ENCODE measurements around the gene SBF2. TPM values are rescaled to one million over a fixed set of nuclear protein-coding genes. Genes with fewer than 3 reads are reported as not detected.
A peak's percentile ranks its signal among the peaks of the same experiment; 100 is the strongest.

Gene SBF2
- total RNA-seq, 2 donors from 2014 or later, result 53.8 to 60.8 TPM

GRCh38 chr11:9753021-9753420 lies 541.0 kb downstream of the SBF2 start:
- peaks cover 18% of the 10 kb centered on the region for H3K36me3 ChIP-seq
- H3K4me1 ChIP-seq (ENCODE audit: control insufficient read depth in 1 of 2, low read depth in 2 of 2), result peaks cover 0 to 12% of the 10 kb centered on the region in 2 donors
- H3K4me3 ChIP-seq, result no peak overlapping the region
- no peak for TF ChIP-seq CTCF (IDR thresholded peaks at IDR 0.05)
- H3K27ac ChIP-seq, result no peak overlapping the region
- DNase-seq (ENCODE audit: low spot score), result no peak
- no peaks in the 10 kb centered on the region for H3K27me3 ChIP-seq (replicated peaks; ENCODE audit: insufficient read depth)
- no peak for ATAC-seq (ENCODE audit: insufficient number of reproducible peaks, low FRiP score, low read depth)
- no peaks in the 10 kb centered on the region for H3K9me3 ChIP-seq

- Histone ChIP-seq H3K27me3 (replicated peaks; ENCODE audit: insufficient read depth) (no peaks in the 10 kb centered on the region), H3K4me3 (no peak overlapping the region), H3K9me3 (no peaks in the 10 kb centered on the region), H3K36me3 (peaks cover 18% of the 10 kb centered on the region), H3K27ac (no peak overlapping the region), H3K4me1 (ENCODE audit: control insufficient read depth in 1 of 2, low read depth in 2 of 2) (peaks cover 0 to 15% of the 10 kb centered on the region in 2 donors)
- no peak for DNase-seq (ENCODE audit: low spot score)
- no peak for TF ChIP-seq CTCF (IDR thresholded peaks at IDR 0.05)
- ATAC-seq (ENCODE audit: insufficient number of reproducible peaks, low FRiP score, low read depth), result no peak
Observed at GRCh38 chr11:9752091-9752490, 541.9 kb downstream of the SBF2 start.

- Histone ChIP-seq H3K4me1 (ENCODE audit: control insufficient read depth in 1 of 2, low read depth in 2 of 2) (peaks cover 0 to 15% of the 10 kb centered on the region in 2 donors), H3K9me3 (no peaks in the 10 kb centered on the region), H3K4me3 (no peak overlapping the region), H3K27me3 (replicated peaks; ENCODE audit: insufficient read depth) (no peaks in the 10 kb centered on the region), H3K27ac (no peak overlapping the region), H3K36me3 (peaks cover 24% of the 10 kb centered on the region)
- ATAC-seq (ENCODE audit: insufficient number of reproducible peaks, low FRiP score, low read depth) (no peak), DNase-seq (ENCODE audit: low spot score) (no peak)
- no peak for TF ChIP-seq CTCF (IDR thresholded peaks at IDR 0.05)
Observed at GRCh38 chr11:9750551-9750950, 543.5 kb downstream of the SBF2 start.

GRCh38 chr11:9748361-9748970 lies 545.6 kb downstream of the SBF2 start:
- ATAC-seq (ENCODE audit: insufficient number of reproducible peaks, low FRiP score, low read depth) (no peak), DNase-seq (ENCODE audit: low spot score) (no peak)
- TF ChIP-seq CTCF (IDR thresholded peaks at IDR 0.05), result peak; percentile 68
- Histone ChIP-seq H3K9me3 (no peaks in the 10 kb centered on the region), H3K36me3 (peaks cover 24% of the 10 kb centered on the region), H3K27ac (peak overlapping the region in 1 of 2 donors; percentile 27), H3K4me3 (no peak overlapping the region), H3K27me3 (replicated peaks; ENCODE audit: insufficient read depth) (no peaks in the 10 kb centered on the region), H3K4me1 (ENCODE audit: control insufficient read depth in 1 of 2, low read depth in 2 of 2) (peaks cover 0 to 21% of the 10 kb centered on the region in 2 donors)

- Histone ChIP-seq H3K27ac (peak overlapping the region in 1 of 2 donors; percentile 27), H3K36me3 (peaks cover 24% of the 10 kb centered on the region), H3K9me3 (no peaks in the 10 kb centered on the region), H3K27me3 (replicated peaks; ENCODE audit: insufficient read depth) (no peaks in the 10 kb centered on the region), H3K4me1 (ENCODE audit: control insufficient read depth in 1 of 2, low read depth in 2 of 2) (peaks cover 0 to 21% of the 10 kb centered on the region in 2 donors), H3K4me3 (no peak overlapping the region)
- DNase-seq (ENCODE audit: low spot score), result no peak
- no peak for ATAC-seq (ENCODE audit: insufficient number of reproducible peaks, low FRiP score, low read depth)
- no peak for TF ChIP-seq CTCF (IDR thresholded peaks at IDR 0.05)
Observed at GRCh38 chr11:9747828-9748227, 546.2 kb downstream of the SBF2 start.
